GM19455 (cell line): ENCODE results near the gene MED29.

Experiments used
- ATAC-seq: cut with Tn5 transposase; IDR thresholded peaks from one replicate; pipeline ENCODE4 v1.9.1; 2021; ENCODE audit not compliant: unreplicated experiment

MED29 gene

DNA sequence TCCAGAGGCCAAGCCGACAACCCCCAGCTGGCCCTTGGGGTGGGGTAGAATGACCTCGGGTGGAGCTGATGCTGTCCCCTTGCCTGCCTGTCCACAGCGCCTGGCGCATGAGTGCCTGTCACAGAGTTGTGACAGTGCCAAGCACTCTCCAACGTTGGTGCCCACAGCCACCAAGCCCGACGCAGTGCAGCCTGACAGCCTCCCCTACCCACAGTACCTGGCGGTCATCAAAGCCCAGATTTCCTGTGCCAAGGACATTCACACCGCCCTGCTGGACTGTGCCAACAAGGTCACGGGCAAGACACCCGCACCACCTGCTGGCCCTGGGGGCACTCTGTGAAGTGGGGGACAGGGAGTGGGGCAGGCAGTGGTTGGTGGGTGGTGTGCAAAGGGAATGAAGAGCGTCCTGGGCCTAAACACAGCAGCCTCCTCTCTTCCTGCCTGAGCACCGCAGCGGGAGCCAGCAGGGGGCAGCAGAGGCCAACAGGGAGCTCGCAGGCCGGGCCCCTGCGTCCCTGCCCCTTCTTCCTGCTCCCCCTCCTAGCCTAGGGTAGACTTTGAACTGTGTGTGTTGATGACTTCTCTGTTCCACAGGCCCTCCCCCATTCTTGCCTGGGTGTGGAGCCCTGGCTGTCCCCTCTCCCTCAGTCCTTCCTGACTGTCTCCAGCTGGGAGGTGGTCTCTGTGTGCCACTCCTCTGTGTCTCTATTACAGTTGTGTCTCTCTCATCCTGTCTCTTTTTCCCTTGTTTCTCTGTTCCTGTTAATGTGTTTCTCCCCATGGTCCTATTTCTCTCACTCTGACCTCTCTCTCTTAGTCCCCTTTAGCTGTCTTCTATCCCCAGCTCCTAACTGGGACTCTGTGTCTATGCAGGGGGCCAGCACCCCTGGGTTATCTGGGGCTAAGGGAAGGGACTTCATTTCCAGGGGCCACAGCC lies 6.5 kb downstream of the MED29 start:
- ATAC-seq = no peak

GRCh38 chr19:39398297-39398864 lies 7.2 kb downstream of the MED29 start:
- ATAC-seq = no peak

- ATAC-seq = no peak
Observed at GRCh38 chr19:39399668-39400050, 8.5 kb downstream of the MED29 start.

DNA sequence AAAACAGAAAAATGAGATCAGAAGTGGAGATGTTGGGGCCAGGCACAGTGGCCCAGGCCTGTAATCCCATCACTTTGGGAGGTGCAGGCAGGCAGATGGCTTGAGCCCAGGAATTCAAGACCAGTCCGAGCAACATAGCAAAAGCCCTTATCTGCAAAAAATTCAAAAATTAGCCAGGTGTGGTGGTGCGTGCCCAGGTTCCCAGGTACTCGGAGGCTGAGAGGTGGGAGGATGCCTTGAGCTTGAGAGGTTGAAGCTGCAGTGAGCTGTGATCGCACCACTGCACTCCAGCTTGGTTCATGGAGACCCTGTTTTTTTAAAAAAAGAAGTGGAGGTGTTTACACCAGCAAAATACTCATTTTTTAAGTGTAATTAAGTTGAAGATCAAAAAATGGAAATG lies 8.9 kb downstream of the MED29 start:
- no peak for ATAC-seq

DNA sequence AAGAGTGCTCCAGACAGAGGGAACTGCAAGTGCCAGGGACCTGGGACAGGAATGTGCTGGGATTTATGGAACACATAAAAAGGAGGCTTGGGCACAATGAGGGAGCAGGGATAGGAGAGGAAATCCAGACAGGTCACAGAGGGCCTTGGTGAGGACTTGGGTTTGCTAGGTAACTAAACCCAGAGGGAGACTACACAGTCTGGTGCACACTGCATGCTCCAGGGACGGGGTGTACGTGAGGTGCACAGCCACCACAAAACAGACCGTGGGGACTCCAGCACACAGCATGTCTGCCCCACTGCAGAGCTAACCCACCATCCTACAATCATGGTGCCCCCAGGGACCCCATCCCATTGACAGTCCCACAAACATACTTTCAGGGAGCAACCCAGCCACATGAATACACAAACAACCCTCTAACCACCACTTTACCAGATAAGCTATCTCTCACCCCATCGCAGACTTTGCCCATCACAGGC lies 9.9 kb downstream of the MED29 start:
- no peak for ATAC-seq

DNA sequence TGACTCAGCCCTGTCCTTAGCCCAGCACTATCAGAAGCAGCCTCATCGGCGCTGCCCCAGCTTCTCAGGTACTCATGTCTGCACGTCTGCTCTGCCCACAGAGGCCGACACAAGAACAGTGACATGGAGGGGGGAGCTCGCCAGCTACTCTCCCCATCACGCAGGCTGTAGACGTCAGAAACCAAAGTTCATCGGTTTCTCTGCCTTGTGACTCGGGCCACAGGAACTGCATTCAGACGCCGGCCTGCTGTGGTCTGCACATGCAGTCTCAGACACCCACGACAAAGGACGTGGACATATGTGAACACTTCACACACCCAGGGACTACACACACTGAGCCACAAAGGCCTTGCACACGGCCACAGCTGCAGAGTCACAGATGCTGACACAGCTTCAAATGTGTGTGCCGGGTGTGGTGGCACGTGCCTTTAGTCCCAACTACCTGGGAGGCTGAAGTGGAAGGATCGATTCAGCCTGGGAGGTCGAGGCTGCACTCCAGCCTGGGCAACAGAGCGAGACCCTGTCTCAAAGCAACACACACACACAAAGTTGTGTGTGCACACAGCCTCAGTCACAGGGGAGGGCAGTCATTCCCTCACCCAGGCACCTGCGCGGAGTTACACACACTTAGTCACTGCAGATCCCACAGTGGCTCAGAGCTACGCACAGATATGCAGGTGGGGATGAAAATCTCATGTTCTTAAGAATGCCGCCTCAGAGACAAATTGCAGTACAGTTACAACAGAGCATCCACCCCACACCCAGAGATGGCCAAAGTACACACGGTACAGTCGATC lies 10.6 kb downstream of the MED29 start:
- no peak for ATAC-seq

GRCh38 chr19:39402346-39403300 lies 11.4 kb downstream of the MED29 start:
- no peak for ATAC-seq

DNA sequence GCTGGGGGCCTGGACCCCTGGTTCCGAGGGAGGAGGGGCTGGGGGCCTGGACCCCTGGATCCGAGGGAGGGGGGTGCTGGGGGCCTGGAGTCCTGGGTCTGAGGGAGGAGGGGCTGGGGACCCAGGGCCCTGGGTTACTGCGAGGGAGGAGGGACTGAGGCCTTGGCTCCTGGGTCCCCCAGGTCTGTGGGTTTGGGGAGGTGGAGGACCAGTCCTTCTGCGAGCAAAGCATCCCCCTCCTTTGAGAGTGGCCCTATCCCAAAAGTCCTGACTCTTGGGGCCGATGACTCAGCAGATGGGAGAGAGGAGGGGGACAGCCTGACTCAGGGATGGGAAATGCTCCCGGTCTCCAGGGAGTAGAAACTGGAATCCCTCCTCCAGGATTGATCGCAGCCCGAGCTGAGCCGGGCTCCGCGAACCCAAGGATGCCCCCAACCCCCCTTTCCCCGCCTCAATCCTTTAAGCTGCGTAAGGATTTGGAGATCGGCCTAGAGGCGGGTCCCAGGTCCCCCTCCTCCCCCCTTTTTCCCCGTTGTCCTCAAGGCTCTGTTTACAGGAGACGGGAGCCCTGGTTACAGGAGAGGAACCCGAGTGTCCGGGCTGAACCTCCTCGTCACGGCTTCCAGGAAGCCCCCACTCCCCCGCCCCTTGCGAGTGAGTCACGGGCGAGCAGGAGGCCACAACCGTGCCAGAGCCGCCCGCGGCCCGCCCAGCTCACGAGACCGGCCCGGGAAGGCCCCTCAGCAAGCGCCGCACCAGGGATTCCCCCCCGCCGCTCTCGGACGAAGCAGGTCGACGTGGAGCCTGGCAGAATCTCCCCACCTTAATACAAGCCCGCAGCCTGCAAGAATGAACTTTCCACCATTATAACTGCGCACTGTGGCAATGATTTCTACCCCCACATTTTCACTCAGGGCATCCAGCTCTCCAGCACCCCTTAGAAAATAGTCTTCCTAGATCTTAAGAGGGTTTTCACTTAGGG lies 12.4 kb downstream of the MED29 start:
- ATAC-seq = no peak

- no peak for ATAC-seq
Observed at GRCh38 chr19:39405261-39405957, 14.2 kb downstream of the MED29 start.

DNA sequence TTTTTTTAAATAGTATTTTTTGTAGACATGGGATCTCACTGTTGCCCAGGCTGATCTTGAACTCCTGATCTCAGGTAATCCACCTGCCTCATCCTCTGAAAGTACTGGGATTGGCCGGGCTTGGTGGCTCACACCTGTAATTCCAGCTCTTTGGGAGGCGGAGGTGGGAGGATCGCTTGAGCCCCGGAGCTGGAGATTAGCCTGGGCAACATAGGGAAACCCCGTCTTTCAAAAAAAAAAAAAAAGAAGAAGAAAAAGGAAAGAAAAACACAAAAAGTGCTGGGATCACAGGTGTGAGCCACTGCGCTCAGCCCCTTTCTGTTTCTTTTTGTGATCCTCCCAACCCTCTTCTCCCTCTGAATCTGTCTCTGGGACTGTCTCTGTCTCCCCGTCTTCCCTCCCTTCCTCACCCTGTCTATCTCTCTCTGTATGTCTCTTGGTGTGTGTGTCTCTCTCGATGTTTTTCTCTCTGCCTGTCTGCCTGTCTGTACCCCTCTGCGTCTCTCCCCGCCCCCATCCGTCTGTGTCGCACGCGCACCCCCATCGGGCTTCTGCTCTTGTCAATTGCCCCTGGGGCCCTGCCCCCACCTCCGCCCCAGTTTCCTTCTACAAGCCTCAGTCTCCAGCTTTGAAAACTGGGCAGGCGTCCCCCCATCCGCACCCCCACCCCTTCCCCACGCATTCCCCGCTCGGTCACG lies 14.9 kb downstream of the MED29 start:
- ATAC-seq = no peak

DNA sequence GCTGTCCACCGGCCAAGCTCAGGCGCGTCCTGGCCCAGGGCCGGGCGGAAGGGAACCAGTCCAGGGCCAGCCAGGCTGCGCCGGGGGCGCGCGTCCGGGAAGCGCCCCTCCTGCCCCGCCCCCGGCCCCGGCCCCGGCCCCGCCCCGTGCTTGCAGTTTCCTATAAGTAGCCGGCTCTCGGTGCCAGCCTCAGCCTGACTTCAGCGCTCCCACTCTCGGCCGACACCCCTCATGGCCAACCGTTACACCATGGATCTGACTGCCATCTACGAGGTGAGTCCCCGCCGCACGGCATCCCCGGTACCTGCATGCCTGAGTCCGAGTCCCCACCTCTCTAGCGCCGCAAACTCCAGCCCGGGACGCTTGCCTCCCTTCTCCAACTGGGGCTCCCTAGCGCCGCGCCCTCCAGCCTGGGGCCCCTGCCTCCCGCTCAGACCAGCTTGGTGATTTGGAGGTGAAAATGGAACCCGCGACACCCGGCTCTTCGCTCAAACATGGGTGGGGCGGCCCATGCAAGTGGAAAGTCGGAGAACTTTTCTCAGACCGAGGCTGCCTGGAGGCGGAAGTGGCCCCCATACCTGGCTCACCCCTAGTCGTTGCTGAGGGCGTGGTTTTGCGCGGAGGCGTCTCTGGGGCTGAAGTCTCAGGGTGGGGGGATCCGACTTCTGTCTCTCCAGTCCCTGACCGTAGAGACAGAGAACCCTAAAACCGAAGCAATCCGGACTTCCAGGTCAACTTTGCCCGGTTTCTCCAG lies 15.7 kb downstream of the MED29 start, which contains the start of gene ZFP36:
Gene ZFP36, plus strand, starts transcription at position 192 of the 754 bp plus-strand sequence. Its CDS starts 58 bp downstream, at position 250.
- no peak for ATAC-seq

- ATAC-seq = no peak
Observed at GRCh38 chr19:39407410-39407659, 16.2 kb downstream of the MED29 start.

DNA sequence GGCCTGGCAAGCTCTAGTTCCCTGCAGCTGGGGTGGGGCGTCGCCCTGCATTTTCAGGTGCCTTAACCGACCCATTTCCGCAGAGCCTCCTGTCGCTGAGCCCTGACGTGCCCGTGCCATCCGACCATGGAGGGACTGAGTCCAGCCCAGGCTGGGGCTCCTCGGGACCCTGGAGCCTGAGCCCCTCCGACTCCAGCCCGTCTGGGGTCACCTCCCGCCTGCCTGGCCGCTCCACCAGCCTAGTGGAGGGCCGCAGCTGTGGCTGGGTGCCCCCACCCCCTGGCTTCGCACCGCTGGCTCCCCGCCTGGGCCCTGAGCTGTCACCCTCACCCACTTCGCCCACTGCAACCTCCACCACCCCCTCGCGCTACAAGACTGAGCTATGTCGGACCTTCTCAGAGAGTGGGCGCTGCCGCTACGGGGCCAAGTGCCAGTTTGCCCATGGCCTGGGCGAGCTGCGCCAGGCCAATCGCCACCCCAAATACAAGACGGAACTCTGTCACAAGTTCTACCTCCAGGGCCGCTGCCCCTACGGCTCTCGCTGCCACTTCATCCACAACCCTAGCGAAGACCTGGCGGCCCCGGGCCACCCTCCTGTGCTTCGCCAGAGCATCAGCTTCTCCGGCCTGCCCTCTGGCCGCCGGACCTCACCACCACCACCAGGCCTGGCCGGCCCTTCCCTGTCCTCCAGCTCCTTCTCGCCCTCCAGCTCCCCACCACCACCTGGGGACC lies 16.6 kb downstream of the MED29 start:
- no peak for ATAC-seq

GRCh38 chr19:39408392-39409207 lies 17.4 kb downstream of the MED29 start:
- no peak for ATAC-seq

GRCh38 chr19:39409208-39410016 lies 18.2 kb downstream of the MED29 start:
- no peak for ATAC-seq
